GM21526 (cell line): Measurements from ENCODE around the gene EXOG.

Experiments
- ATAC-seq: cut with Tn5 transposase; IDR thresholded peaks from one replicate; pipeline ENCODE4 v1.9.1; 2021; ENCODE audit warnings: moderate library complexity; ENCODE audit not compliant: unreplicated experiment, low FRiP score

EXOG gene

DNA sequence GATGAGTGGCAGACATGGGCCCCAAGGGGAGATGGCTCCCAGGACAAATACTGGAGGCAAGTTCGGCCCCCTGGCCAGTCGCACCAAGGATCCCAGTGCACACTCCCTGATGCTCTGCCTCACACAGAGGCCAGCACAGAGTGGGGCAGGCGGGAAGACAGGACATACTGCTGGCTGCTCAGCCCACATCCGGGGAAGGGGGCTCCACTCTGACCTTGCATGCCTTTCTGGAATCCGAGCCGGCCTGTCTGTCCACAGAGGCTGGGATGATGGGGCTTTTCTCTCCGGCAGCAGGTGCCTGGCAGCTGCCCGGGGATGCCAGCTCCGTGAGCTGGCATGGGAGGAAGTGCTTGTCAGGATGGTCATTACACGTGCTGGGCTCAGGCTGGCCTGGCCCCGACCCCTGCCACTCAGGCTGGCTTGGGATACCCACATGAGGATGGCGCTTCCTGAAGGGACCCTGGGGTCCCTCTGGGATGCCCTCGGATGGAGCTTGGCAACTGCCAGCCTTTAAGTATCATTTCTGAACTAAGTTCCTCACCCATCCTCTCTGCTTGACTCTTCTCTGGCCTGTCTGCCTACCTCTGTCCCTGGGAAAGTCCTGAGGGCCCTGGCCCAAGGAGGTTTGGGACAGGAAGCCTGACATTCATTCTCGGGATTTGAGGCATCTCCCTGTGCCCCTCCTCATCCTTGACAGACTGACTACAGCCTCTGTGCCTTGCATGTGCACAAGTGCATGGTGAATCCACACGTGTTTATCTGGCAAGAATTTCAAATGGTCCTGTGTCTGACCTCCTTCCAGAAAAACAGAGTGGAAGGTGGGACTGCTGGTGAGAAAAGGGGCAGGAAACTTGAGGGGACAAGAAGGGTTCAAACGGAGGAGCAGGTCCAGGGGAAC, 46.5 kb downstream of the EXOG start:
- ATAC-seq = no peak

DNA sequence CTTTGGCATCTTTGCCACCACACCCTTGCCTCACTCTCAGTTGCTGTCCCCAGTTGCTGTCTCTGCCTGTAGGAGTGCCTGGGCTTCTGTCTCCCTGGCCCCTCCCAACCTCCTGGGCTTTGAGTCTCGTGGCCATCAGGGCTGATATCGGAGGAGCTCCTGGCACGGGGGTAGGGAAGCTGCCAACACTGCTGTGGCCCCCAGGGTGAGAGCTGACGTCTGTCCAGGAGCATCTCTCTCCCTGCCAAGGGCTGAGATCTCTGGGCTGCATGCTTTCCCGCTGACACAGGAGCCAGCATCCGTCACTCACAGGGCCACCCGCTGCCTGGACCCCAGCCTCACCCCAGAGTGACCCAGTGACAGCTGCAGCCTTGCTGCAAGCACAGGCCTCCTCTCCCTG, 47.4 kb downstream of the EXOG start:
- ATAC-seq = no peak

DNA sequence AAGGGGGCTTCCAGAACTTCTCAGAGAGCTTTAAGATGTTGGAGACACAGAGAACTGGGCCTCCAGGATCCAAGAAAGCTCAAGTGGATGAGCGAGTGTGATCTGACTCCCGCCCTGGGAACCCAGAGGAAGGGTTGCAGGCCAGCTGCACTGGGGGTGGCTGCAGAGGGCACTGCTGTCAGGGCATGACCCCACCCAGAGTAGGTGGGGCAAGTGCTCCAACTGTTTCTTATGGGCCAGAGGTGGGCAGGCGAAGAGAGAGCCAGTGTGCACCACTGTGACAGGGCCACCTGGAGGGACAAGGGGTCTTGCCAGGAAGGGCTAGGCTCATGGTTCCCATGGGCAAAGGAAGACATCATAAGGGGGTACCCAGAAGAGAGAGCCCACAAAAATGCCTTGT, 48.8 kb downstream of the EXOG start:
- no peak for ATAC-seq

DNA sequence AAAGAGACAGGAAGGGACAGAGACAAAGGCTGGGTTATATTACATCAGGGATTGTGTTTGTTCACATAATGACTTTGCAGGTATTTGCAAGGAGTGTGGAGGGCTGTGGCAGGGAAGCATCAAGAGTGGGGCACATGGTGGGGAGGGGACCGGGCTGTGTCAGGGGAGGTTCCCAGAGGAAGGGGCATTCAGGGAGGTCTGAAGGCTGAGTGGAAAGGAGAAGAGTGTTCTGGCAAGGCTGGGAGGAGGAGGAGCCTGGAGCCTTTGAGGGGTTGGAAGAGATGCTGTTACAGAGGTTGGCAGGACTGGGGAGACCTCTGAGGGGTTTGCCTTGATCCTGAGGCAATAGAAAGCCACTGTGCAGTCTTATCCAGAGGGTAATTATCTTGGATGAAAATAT, 49.4 kb downstream of the EXOG start:
- no peak for ATAC-seq

DNA sequence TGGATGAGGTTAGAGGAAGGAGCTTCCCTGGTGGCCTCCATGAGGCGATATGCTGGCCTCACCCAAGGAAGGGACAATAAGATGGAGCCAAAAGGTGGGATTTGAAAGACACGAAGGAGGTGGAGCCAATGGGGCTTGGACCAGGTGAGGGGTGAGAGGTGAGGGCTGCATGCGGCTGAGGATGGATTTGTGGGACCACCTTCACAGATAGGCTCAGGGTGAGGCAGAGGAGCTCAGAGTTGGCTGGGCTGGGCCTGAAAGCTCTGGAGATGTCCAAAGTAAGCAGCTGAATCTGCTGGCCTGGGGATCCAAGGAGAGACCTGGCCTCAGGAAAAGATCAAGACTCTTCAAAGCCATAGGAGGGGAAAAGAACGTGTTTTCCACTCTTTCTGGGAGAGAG, 49.8 kb downstream of the EXOG start:
- no peak for ATAC-seq

DNA sequence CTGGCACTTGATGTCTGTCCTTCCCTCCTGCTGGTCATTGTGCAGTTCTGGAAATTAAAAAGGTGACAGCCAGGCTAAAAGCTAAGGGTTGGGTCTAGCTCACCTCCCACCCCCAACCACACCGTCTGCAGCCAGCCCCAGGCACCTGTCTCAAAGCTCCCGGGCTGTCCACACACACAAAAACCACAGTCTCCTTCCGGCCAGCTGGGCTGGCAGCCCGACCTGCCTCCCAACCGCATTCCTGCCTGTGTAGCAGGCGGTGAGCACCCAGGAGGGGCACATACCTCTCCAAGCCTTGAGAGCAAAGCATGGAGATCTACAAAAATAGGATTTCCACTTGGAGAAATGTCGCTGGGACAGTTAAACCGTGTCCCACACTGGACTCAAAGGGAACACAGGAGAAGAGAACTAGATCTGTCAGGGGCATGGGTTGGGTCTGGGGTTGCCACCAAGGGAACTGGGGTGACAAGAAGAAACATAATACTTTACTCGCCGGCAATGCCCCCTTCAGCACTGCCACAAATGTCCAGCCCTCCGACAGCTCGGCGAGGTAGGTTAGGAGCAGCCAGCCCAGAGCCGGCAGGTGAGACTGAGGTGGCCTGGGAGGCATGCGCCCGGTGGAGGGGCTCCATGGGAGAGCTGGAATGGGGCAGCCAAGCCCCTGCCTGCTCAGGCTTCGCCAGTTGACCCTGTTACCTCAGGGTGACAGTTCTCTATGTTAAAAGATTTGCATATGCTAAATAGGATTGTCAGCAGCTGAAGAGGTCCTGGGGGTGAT, 52.2 kb downstream of the EXOG start:
- ATAC-seq = no peak

DNA sequence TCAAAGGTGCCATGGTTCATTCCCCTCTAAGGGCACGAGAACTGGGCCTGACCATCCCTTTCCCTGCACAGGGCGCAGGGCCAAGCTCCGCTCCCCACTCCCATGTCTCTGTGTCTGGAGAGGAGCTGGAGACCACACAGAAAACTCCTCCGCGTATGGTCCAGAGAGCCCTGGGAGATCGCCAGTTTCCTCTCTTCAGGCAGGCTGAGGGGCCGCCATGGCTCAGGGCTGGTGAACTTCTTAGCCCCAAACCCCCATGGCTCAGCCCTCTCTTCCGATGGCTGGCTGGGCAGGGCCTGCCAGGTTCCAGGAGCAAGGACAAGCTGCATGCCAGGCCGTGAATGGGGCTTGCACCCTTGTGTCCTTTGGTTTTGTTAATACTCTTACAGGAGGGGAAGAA, 52.9 kb downstream of the EXOG start:
- no peak for ATAC-seq

DNA sequence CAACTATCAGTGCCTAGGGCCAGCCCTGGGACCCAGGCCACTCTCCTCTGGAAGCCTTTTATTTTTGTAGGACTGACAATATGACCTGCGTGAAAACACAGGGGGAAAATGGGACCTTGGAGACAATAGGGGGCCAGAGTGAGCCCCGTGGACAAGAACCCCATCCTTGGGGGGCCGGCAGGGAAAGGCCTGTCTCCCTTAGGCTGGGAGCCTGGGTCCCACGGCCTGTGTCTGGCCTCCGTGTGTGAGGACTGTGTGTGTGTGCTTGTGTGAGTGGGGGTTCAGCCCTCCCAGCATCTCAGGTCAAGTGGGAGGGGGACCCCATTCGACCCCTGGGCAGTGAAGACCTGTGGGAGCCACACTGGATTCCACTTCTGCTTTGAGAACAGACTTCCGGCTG, 53.3 kb downstream of the EXOG start:
- no peak for ATAC-seq

DNA sequence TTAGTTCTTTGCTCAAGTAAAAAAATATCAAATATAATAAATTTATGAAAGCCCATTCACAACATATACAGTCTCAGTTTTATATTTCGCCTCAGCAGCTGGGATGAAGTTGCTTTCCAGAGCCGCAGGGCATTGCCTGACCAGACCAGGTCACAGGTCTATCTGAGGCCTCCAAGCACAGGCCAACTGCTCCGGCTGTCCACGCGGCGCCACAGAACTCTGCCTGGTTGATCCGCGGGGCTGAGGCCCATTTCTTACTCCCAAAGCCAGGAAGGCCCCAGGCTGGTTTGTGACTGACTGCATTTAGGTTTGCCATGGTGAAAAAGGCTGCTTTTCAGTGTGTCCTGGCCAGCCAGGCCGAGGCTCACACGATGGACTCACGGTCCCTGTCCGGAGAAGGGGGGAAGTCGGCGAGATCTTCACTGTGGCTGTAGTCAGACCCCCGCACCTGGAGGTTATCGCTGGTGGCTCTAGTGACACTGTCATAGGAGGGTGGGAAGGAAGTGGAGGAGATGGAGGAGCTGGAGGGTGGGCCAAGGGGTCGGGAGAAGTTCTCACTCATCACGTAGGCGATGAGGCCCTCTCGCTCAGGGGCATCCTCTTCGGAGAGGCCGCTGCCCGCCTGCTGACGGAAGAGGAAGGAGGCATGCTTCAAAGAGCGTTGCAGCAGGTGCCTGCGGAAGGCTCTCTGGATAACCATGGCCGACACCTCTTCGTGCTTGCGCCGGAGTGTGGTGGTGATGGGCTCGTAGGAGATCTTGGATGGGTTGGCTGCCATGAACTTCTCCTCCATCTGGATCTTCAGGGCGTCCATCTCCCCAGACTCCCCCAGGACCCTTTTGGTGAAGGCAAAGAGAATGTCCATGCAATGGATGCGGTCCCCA, 54.1 kb downstream of the EXOG start:
- no peak for ATAC-seq

DNA sequence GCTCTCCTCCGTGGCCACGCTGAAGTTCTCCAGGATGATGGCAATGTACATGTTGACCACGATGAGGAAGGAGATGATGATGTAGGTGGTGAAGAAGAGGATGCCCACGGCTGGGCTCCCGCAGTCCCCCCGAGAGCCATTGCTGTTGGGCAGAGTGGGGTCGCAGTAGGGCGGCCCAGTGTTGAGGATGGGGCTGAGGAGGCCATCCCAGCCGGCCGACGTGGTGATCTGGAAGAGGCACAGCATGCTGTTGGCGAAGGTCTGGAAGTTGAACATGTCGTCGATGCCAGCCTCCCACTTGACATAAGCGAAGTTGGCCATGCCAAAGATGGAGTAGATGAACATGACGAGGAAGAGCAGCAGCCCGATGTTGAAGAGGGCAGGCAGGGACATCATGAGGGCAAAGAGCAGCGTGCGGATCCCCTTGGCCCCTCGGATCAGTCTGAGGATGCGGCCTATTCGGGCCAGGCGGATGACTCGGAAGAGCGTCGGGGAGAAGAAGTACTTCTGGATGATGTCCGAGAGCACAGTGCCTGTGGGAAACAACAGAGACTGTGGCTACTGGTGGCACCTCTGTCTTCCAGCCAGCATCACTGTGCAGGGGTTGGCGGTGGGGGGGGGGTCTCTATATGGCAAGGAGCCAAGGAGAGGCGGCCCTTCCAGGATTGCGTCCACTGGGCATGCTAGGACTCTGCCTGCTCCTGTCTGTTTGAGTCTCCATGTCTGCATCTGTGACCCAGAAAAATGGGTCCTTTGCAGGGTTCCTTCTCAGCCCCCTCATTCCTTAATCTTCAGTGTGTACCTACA, 55.1 kb downstream of the EXOG start:
- no peak for ATAC-seq

DNA sequence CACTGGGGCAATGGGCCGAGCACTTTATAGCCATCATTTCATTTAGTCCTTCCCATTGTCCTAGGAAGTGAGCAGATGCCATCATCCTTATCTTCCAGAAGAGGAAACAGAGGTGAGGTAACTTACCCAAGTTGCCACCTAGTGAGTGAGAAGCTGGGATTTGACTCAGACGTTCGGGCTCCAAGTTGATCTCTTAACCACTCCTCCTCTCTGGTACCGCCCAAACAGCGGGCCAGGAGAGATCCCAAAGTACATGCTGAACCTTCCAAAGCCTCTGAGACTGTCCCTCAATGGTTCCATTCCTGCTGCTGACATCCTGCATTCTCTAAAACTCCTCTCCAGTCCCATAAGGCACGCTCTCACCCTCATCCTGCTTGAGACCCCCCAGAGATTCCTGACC, 56.2 kb downstream of the EXOG start:
- ATAC-seq = no peak

DNA sequence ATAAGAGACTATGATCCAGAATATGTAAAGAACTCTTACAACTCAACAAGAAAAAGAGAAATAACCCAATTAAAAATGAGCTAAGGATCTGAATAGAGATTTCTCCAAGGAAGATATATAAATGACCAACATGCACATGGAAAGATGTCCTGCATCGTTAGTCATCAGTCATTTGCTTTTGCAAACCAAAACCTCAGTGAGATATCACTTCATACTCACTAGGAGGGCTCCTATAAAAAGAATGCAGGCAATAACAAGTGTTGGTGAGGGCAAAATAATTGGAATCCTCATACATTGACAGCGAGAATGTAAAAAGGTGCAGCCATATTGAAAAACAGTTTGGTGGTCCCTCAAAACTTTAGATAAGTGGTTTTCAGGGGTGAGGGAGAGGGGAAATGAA, 56.9 kb downstream of the EXOG start:
- ATAC-seq = no peak

DNA sequence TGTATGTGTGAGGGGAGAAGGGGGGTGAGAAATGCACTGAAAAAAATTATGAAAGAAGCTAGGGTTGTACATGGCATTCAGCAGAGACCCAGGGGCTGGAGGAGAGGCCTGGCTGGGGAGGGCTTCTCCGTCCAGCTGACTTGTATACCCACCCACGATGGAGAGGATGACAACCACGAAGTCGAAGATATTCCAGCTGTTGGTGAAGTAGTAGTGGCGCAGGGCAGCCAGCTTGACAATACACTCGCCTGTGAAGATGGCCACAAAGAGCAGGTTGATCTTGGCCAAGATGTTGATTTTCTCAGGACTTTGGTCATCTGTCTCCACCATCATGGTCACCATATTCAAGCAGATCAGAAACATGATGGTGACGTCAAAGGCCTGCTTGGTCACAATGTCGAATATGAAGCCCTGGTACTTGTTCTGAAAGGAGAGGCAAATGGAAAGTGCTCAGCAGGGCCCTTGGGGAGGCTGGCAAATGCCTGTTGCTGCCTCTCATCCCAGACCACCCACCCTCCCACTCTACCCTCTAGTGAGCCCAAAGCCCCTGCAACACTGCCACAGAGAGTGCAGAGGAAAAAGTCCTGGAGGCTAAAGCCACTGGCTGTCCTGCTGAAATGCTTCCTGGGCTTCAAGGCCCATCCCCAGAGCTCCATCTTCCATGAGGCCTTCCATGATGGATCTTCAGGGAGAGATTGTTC, 58.1 kb downstream of the EXOG start:
- ATAC-seq = no peak

DNA sequence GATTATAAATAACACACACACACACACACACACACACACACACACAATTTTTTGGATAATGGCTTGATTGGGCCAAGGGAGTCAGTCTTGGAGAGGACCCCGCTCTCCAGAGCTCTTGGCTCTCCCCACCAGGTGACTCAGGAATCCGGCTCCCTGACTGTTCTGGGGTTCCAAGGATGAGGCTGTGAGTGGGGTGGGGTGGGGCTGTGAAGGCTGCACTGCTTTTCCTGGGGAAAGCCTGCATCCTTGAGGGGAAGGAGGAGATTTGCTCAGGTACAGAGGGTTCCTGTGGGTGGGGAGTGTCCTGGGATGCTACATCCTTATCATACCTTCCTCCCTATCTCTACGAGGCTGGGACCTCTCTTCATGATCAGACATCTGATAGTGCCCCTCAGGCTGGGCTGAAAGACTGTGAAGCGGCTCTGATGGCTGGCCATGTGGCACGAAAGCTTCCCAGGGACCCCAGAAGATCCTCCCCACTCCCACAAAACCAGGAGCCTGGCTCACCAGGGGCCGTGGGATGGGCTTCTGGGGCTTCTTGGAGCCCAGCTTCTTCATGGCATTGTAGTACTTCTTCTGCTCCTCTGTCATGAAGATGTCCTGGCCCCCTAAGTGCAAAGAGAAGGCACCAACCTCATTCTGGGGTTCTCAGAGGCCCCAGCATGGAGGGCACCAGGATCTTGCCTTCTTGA, 59.2 kb downstream of the EXOG start:
- ATAC-seq = no peak

DNA sequence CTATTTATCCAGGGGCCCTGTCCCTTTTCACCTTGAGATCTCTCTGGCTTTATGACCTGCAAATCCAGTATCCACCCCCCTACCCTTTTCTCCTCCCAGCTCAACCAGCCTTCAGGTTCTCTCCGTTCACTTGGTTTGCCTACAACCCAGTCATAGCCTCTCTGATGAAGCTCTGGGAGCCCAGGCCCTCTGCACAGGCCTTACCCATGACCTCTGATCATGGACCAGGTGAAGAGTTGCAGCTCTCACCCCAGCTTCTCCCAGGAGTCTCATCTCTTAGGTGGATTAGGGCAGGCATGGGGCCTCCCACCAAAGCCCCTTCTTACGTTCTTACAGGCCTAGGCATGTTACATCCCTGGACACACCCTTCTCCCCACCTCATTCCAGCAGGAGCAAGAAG, 59.8 kb downstream of the EXOG start:
- ATAC-seq = no peak

DNA sequence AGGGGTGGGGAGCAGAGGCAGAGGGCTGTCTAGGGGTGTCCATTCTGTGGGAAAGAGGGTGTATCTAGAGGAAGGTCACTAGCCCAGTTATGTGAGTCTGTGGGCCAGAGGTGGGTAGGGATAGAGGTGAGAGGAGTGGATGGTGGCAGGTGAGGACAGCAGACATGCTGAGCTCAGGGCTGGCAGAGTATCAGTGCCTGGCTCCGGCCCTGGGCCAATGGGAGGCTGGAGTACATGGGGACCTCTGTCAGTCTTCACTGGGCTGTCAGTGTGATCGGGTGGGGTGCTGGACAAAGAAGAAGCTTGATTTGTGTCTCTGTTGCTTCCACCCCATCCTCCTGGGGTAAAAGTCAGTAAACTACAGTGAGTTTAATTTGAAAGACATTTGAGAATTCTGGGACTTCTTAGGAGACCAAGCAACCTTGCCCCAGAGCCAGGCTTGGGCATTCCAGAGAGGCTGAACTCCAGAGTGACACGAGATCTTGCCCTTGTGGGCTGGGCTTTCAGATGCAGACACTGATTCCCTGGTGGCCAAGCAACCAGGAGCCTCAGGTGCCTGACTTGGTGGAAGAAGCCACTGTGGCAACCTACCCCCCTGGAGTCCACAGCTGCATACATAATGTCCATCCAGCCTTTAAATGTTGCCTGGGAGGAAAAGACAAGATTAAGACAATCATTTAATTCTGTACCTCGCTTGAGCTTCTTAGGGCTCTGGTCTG, 60.7 kb downstream of the EXOG start:
- ATAC-seq = no peak

DNA sequence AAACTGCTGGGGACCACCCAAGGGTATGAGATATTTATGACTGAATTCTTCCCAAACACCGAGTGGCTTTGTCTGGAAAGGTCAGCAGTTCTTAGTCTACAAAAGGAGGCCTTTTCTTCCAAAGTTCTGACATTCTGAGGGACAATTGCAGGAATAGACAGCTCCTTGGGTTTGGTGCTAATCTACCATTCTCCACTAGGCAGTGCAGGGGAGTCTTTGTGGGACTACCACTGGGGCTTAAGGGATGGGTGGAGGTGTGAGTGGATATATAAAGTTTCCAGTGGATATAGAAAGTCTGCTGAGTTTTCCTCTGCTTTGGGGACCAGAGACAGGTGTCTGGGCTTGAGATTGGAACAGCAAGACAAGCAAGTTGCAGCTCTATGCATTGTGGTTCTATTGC, 62.7 kb downstream of the EXOG start:
- no peak for ATAC-seq

DNA sequence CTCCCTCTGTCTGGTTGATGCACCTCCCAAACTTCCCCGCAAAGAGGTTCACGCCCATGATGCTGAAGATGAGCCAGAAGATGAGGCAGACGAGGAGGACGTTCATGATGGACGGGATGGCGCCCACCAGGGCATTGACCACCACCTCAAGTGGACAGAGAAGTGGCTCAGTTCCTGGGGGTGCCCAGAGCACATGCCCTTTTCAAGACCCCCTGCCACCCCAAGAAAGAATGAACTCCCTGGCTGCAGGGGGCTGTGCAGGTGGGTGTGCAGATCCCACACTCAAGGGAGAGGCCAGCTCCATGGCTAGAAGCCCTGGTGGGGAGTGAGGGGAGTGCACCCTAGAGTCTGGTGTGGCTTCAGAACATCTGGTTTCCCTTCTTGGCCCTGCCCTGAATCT, 64.1 kb downstream of the EXOG start:
- ATAC-seq = no peak
